NCI-H2081 treated with DMSO at 0.1 percent for 48 hours (cell line): ENCODE data around the gene ROBO3.

Experiments used
- DNase-seq: peaks from one replicate; lab custom pipeline; 2025; lab: John Stamatoyannopoulos, UW

ROBO3 gene

GRCh38 chr11:124846070-124846673 lies 19.1 kb upstream of the ROBO3 start:
- DNase-seq: no peak

GRCh38 chr11:124859171-124859570 lies 6.1 kb upstream of the ROBO3 start:
- DNase-seq: no peak

GRCh38 chr11:124861670-124862069 lies 3.6 kb upstream of the ROBO3 start:
- DNase-seq: no peak

- DNase-seq: no peak
Observed at GRCh38 chr11:124863137-124863825, 2.0 kb upstream of the ROBO3 start.

GRCh38 chr11:124863826-124864165 lies 1.4 kb upstream of the ROBO3 start:
- no peak for DNase-seq

GRCh38 chr11:124864176-124864891 lies 898 bp upstream of the ROBO3 start:
- DNase-seq: no peak

- no peak for DNase-seq
Observed at GRCh38 chr11:124864892-124865180, 396 bp upstream of the ROBO3 start.

GRCh38 chr11:124865902-124866851 lies 945 bp downstream of the ROBO3 start:
- DNase-seq: no peak

GRCh38 chr11:124867700-124868099 lies 2.5 kb downstream of the ROBO3 start:
- no peak for DNase-seq

GRCh38 chr11:124868331-124869274 lies 3.4 kb downstream of the ROBO3 start:
- no peak for DNase-seq

GRCh38 chr11:124869331-124869730 lies 4.1 kb downstream of the ROBO3 start:
- DNase-seq: no peak

- no peak for DNase-seq
Observed at GRCh38 chr11:124869856-124870387, 4.7 kb downstream of the ROBO3 start.

- DNase-seq: no peak
Observed at GRCh38 chr11:124870430-124870829, 5.2 kb downstream of the ROBO3 start.

- DNase-seq: no peak
Observed at GRCh38 chr11:124872280-124872679, 7.0 kb downstream of the ROBO3 start.

- DNase-seq: no peak
Observed at GRCh38 chr11:124872741-124873140, 7.5 kb downstream of the ROBO3 start.

- no peak for DNase-seq
Observed at GRCh38 chr11:124873951-124874350, 8.7 kb downstream of the ROBO3 start.

- no peak for DNase-seq
Observed at GRCh38 chr11:124874571-124875255, 9.5 kb downstream of the ROBO3 start.

GRCh38 chr11:124875401-124875800 lies 10.2 kb downstream of the ROBO3 start:
- no peak for DNase-seq

GRCh38 chr11:124875943-124876817 lies 10.9 kb downstream of the ROBO3 start:
- DNase-seq: no peak
